WTC11 (cell line): ENCODE measurements around the gene RNF125. TPM values are rescaled to one million over a fixed set of nuclear protein-coding genes. Genes with fewer than 3 reads are reported as not detected.
A peak's percentile ranks its signal among the peaks of the same experiment; 100 is the strongest.

ENCODE experiments used
- ATAC-seq: fragments of 200-7000 bp; cut with Tn5 transposase; 2 replicates; pipeline ENCODE4 v1.10.0; 2021; ENCODE audit warnings: mild to moderate bottlenecking, moderate library complexity
- CTCF ChIA-PET: fragments of 300-600 bp; sonication (Branson Sonifier 250); formaldehyde crosslinking; loops from one replicate; lab custom pipeline; 2021; ENCODE audit warnings: antibody characterized with exemption; lab: Charles Lee
- POLR2A ChIA-PET: fragments of 350-600 bp; sonication (Branson Sonifier 250); formaldehyde crosslinking; loops from one replicate; lab custom pipeline; 2021; ENCODE audit warnings: antibody characterized with exemption; lab: Charles Lee
- DNase-seq: peaks from one replicate; pipeline ENCODE4 v3.0.0; 2021; ENCODE audit warnings: low spot score
- H3K27ac Mint-ChIP-seq: 2 replicates; pipeline ENCODE4 v1.8.0; 2021; ENCODE audit warnings: mixed read lengths
- H3K27me3 Mint-ChIP-seq: 2 replicates; pipeline ENCODE4 v1.8.0; 2021; ENCODE audit warnings: low read depth, mild to moderate bottlenecking, moderate library complexity, mixed read lengths
- H3K36me3 Mint-ChIP-seq: 2 replicates; pipeline ENCODE4 v1.8.0; 2021; ENCODE audit warnings: mixed read lengths
- H3K4me1 Mint-ChIP-seq: 2 replicates; pipeline ENCODE4 v1.8.0; 2022; ENCODE audit warnings: mixed read lengths
- H3K4me3 Mint-ChIP-seq: 2 replicates; pipeline ENCODE4 v1.8.0; 2021; ENCODE audit warnings: mild to moderate bottlenecking, moderate library complexity, mixed read lengths
- H3K9me3 Mint-ChIP-seq: 2 replicates; pipeline ENCODE4 v1.8.0; 2021; ENCODE audit warnings: mixed read lengths
- CREM ChIP-seq: sonication (generic); formaldehyde crosslinking; IDR thresholded peaks from 2 replicates; pipeline ENCODE4 v1.8.1; 2022; ENCODE audit warnings: mild to moderate bottlenecking, missing genetic modification reagents, moderate library complexity
- FOXP1 ChIP-seq: sonication (generic); formaldehyde crosslinking; IDR thresholded peaks from 2 replicates; pipeline ENCODE4 v1.8.0; 2022; ENCODE audit warnings: missing genetic modification reagents, mild to moderate bottlenecking, moderate library complexity, borderline replicate concordance
- JUN ChIP-seq: sonication (generic); formaldehyde crosslinking; IDR thresholded peaks from 2 replicates; pipeline ENCODE4 v1.8.0; 2023; ENCODE audit warnings: mild to moderate bottlenecking, missing genetic modification reagents
- NFE2L1 ChIP-seq: sonication (generic); formaldehyde crosslinking; IDR thresholded peaks from 2 replicates; pipeline ENCODE4 v1.8.1; 2023; ENCODE audit warnings: missing genetic modification reagents
- OVOL2 ChIP-seq: fragments of 250-450 bp; sonication (Bioruptor Pico); IDR thresholded peaks from 2 replicates; pipeline ENCODE4 v1.9.0; 2021; ENCODE audit warnings: mild to moderate bottlenecking, borderline replicate concordance
- RELA ChIP-seq: sonication (generic); formaldehyde crosslinking; IDR thresholded peaks from 2 replicates; pipeline ENCODE4 v1.8.1; 2022; ENCODE audit warnings: missing genetic modification reagents, mild to moderate bottlenecking, borderline replicate concordance
- ZNF263 ChIP-seq: sonication (generic); formaldehyde crosslinking; IDR thresholded peaks from 2 replicates; pipeline ENCODE4 v1.8.1; 2022; ENCODE audit warnings: low read depth, mild to moderate bottlenecking, moderate library complexity, missing genetic modification reagents
- ZNF416 ChIP-seq: fragments of 250-450 bp; sonication (Bioruptor Pico); IDR thresholded peaks from 2 replicates; pipeline ENCODE4 v1.9.0; 2021; ENCODE audit warnings: mild to moderate bottlenecking, inconsistent platforms
- total RNA-seq: library from RNA; stranded (reverse); gene quantifications from 3 replicates; pipeline ENCODE4 v1.2.3, GENCODE V29; 2021
- TF ChIP-seq, protein P1 (sequence below): sonication (generic); formaldehyde crosslinking; IDR thresholded peaks from 2 replicates; pipeline ENCODE4 v1.8.1; 2022; ENCODE audit warnings: low read depth, mild to moderate bottlenecking, moderate library complexity, missing genetic modification reagents, borderline replicate concordance
- TF ChIP-seq, protein P2 (sequence below): sonication (generic); formaldehyde crosslinking; IDR thresholded peaks from 2 replicates; pipeline ENCODE4 v1.8.1; 2022; ENCODE audit warnings: low read depth, missing genetic modification reagents, borderline replicate concordance
- TF ChIP-seq, protein P3 (sequence below): sonication (generic); formaldehyde crosslinking; IDR thresholded peaks from 2 replicates; pipeline ENCODE4 v1.8.0; 2023; ENCODE audit warnings: missing genetic modification reagents, mild to moderate bottlenecking, borderline replicate concordance
- TF ChIP-seq, protein P4 (sequence below): sonication (generic); formaldehyde crosslinking; IDR thresholded peaks from 2 replicates; pipeline ENCODE4 v1.8.0; 2022; ENCODE audit warnings: missing genetic modification reagents
- TF ChIP-seq, protein P5 (sequence below): sonication (generic); formaldehyde crosslinking; IDR thresholded peaks from 2 replicates; pipeline ENCODE4 v1.8.0; 2023; ENCODE audit warnings: mild to moderate bottlenecking, missing genetic modification reagents
- TF ChIP-seq, protein P6 (sequence below): sonication (generic); formaldehyde crosslinking; IDR thresholded peaks from 2 replicates; pipeline ENCODE4 v1.8.0; 2023; ENCODE audit warnings: missing genetic modification reagents
- TF ChIP-seq, protein P7 (sequence below): sonication (generic); formaldehyde crosslinking; IDR thresholded peaks from 2 replicates; pipeline ENCODE4 v1.8.1; 2023; ENCODE audit warnings: mild to moderate bottlenecking, missing genetic modification reagents

The RNF125 gene
- total RNA-seq, 1 experiment from 2014 or later = 14.9 TPM

DNA sequence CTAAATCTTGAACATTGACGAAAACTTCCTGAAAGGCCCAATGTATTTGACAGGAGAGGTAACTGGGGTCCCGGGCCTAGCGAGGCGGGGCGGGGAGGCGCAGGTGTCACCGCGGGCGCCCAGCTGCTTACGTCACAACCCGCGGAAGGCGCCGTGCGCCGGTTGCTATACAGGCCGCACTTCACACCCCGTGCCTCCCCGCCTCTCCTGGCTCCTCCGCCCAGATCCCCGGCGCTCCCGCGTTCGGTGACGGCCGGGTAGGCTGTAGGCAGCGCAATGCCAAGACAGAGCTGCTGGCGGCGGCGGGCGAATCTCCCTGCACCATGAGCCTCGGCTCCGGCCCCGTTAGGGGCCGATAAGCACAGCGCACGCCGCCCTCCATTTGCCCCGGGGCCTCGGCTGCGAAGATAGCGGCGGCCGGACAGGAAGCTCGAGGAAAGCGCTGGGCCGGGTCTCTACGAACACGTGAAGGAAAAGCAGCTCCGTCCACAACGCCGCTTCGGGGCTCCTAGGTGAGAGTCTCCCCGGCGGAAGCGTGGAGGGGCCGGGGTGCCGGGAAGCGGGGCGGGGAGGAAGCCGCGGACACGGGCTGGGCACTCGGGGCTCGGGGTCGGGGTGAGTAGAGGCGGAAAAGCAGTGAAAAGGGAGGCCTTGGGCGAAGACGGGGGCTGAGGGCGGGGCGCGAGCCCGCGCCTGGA is 73.2 kb downstream of the RNF125 start, which contains the start of gene RNF138 (continued):
- TF ChIP-seq, protein P1, sequence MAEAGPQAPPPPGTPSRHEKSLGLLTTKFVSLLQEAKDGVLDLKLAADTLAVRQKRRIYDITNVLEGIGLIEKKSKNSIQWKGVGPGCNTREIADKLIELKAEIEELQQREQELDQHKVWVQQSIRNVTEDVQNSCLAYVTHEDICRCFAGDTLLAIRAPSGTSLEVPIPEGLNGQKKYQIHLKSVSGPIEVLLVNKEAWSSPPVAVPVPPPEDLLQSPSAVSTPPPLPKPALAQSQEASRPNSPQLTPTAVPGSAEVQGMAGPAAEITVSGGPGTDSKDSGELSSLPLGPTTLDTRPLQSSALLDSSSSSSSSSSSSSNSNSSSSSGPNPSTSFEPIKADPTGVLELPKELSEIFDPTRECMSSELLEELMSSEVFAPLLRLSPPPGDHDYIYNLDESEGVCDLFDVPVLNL (CRISPR knock-in tag) = no peak
- TF ChIP-seq FOXP1 (peak; percentile 75; the same call in 1 of the 2 replicates), RELA (CRISPR knock-in tag) (peak; percentile 52; the same call in 1 of the 2 replicates), ZNF416 (CRISPR knock-in tag) (no peak), OVOL2 (CRISPR knock-in tag) (no peak), NFE2L1 (no peak)
- TF ChIP-seq, protein P2, sequence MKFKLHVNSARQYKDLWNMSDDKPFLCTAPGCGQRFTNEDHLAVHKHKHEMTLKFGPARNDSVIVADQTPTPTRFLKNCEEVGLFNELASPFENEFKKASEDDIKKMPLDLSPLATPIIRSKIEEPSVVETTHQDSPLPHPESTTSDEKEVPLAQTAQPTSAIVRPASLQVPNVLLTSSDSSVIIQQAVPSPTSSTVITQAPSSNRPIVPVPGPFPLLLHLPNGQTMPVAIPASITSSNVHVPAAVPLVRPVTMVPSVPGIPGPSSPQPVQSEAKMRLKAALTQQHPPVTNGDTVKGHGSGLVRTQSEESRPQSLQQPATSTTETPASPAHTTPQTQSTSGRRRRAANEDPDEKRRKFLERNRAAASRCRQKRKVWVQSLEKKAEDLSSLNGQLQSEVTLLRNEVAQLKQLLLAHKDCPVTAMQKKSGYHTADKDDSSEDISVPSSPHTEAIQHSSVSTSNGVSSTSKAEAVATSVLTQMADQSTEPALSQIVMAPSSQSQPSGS (CRISPR knock-in tag) = no peak
- TF ChIP-seq, protein P3, sequence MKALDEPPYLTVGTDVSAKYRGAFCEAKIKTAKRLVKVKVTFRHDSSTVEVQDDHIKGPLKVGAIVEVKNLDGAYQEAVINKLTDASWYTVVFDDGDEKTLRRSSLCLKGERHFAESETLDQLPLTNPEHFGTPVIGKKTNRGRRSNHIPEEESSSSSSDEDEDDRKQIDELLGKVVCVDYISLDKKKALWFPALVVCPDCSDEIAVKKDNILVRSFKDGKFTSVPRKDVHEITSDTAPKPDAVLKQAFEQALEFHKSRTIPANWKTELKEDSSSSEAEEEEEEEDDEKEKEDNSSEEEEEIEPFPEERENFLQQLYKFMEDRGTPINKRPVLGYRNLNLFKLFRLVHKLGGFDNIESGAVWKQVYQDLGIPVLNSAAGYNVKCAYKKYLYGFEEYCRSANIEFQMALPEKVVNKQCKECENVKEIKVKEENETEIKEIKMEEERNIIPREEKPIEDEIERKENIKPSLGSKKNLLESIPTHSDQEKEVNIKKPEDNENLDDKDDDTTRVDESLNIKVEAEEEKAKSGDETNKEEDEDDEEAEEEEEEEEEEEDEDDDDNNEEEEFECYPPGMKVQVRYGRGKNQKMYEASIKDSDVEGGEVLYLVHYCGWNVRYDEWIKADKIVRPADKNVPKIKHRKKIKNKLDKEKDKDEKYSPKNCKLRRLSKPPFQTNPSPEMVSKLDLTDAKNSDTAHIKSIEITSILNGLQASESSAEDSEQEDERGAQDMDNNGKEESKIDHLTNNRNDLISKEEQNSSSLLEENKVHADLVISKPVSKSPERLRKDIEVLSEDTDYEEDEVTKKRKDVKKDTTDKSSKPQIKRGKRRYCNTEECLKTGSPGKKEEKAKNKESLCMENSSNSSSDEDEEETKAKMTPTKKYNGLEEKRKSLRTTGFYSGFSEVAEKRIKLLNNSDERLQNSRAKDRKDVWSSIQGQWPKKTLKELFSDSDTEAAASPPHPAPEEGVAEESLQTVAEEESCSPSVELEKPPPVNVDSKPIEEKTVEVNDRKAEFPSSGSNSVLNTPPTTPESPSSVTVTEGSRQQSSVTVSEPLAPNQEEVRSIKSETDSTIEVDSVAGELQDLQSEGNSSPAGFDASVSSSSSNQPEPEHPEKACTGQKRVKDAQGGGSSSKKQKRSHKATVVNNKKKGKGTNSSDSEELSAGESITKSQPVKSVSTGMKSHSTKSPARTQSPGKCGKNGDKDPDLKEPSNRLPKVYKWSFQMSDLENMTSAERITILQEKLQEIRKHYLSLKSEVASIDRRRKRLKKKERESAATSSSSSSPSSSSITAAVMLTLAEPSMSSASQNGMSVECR (CRISPR knock-in tag) = no peak; the same call in 1 of the 2 replicates

DNA sequence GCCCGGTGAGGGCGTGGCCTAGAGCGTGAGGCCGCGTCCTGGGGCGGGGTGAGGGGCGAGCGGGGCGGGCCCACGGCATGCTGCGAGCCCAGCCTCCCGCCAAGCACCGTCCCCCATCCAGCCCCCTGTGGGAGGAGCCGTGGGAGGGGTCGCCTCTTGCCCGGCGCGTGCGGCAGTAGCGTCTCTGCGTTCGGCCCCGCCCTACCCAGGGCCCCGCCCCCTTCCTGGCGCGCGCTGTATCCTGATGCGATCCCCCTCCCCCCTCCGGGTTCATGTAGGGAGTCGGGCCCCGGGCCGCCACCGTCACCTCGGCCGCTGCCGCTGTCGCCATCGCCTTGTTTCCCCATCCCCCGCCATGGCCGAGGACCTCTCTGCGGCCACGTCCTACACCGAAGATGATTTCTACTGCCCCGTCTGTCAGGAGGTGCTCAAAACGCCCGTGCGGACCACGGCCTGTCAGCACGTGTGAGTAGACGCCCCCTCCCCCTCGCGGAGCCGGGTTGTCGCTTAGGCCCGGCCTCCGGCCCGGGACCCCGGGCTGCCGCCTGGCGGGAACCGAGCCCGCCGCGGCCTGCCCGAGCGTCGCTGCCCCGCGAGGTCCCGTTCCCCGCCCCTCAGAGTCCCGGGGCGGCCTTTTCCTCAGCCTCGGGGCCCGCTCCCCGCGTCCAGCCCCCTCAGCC is 73.9 kb downstream of the RNF125 start:
- CTCF ChIA-PET = interaction anchor here (1.1 kb wide), 1 partner anchor 102 kb away, joined by 4 read pairs; no protein-coding TSS in a partner anchor
- TF ChIP-seq JUN (CRISPR knock-in tag) = no peak
- TF ChIP-seq, protein P4, sequence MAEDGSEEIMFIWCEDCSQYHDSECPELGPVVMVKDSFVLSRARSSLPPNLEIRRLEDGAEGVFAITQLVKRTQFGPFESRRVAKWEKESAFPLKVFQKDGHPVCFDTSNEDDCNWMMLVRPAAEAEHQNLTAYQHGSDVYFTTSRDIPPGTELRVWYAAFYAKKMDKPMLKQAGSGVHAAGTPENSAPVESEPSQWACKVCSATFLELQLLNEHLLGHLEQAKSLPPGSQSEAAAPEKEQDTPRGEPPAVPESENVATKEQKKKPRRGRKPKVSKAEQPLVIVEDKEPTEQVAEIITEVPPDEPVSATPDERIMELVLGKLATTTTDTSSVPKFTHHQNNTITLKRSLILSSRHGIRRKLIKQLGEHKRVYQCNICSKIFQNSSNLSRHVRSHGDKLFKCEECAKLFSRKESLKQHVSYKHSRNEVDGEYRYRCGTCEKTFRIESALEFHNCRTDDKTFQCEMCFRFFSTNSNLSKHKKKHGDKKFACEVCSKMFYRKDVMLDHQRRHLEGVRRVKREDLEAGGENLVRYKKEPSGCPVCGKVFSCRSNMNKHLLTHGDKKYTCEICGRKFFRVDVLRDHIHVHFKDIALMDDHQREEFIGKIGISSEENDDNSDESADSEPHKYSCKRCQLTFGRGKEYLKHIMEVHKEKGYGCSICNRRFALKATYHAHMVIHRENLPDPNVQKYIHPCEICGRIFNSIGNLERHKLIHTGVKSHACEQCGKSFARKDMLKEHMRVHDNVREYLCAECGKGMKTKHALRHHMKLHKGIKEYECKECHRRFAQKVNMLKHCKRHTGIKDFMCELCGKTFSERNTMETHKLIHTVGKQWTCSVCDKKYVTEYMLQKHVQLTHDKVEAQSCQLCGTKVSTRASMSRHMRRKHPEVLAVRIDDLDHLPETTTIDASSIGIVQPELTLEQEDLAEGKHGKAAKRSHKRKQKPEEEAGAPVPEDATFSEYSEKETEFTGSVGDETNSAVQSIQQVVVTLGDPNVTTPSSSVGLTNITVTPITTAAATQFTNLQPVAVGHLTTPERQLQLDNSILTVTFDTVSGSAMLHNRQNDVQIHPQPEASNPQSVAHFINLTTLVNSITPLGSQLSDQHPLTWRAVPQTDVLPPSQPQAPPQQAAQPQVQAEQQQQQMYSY (CRISPR knock-in tag) = no peak
- TF ChIP-seq FOXP1 = peak; percentile 71; the same call in 1 of the 2 replicates
- TF ChIP-seq, protein P5, sequence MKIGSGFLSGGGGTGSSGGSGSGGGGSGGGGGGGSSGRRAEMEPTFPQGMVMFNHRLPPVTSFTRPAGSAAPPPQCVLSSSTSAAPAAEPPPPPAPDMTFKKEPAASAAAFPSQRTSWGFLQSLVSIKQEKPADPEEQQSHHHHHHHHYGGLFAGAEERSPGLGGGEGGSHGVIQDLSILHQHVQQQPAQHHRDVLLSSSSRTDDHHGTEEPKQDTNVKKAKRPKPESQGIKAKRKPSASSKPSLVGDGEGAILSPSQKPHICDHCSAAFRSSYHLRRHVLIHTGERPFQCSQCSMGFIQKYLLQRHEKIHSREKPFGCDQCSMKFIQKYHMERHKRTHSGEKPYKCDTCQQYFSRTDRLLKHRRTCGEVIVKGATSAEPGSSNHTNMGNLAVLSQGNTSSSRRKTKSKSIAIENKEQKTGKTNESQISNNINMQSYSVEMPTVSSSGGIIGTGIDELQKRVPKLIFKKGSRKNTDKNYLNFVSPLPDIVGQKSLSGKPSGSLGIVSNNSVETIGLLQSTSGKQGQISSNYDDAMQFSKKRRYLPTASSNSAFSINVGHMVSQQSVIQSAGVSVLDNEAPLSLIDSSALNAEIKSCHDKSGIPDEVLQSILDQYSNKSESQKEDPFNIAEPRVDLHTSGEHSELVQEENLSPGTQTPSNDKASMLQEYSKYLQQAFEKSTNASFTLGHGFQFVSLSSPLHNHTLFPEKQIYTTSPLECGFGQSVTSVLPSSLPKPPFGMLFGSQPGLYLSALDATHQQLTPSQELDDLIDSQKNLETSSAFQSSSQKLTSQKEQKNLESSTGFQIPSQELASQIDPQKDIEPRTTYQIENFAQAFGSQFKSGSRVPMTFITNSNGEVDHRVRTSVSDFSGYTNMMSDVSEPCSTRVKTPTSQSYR (CRISPR knock-in tag) = peak; percentile 92; the same call in 1 of the 2 replicates
- TF ChIP-seq, protein P6, sequence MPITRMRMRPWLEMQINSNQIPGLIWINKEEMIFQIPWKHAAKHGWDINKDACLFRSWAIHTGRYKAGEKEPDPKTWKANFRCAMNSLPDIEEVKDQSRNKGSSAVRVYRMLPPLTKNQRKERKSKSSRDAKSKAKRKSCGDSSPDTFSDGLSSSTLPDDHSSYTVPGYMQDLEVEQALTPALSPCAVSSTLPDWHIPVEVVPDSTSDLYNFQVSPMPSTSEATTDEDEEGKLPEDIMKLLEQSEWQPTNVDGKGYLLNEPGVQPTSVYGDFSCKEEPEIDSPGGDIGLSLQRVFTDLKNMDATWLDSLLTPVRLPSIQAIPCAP (CRISPR knock-in tag) = no peak
- TF ChIP-seq, protein P7, sequence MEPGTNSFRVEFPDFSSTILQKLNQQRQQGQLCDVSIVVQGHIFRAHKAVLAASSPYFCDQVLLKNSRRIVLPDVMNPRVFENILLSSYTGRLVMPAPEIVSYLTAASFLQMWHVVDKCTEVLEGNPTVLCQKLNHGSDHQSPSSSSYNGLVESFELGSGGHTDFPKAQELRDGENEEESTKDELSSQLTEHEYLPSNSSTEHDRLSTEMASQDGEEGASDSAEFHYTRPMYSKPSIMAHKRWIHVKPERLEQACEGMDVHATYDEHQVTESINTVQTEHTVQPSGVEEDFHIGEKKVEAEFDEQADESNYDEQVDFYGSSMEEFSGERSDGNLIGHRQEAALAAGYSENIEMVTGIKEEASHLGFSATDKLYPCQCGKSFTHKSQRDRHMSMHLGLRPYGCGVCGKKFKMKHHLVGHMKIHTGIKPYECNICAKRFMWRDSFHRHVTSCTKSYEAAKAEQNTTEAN = 0 out of 2 replicates have a peak, but pooled peaks have one; percentile 67
- 0 out of 2 replicates have a peak, but pooled peaks have one; percentile 20 for TF ChIP-seq CREM (CRISPR knock-in tag)
- TF ChIP-seq ZNF263 (CRISPR knock-in tag) = 0 out of 2 replicates have a peak, but pooled peaks have one; percentile 16

More for the DNA sequence above, 73.9 kb downstream of the RNF125 start:
- Mint-ChIP-seq H3K36me3 (peaks cover 13% of the 10 kb centered on the region), H3K9me3 (no peaks in the 10 kb centered on the region), H3K27me3 (no peaks in the 10 kb centered on the region), H3K4me3 (peak overlapping the region; percentile 92), H3K4me1 (peaks cover 32% of the 10 kb centered on the region), H3K27ac (peak overlapping the region; percentile 96)
- ATAC-seq (peak; percentile 95), DNase-seq (peak; percentile 99)
- POLR2A ChIA-PET = interaction anchor here (0.5 to 2.6 kb wide), 4 partner anchors 15 to 149 kb away, joined by 3 to 15 read pairs (median 6); partner anchors contain the start of genes RNF125 and TRAPPC8
